Right lobe of liver (tissue), 4 donors: Measurements from ENCODE around the gene CD248.

Source experiments
- CTCF ChIP-seq, 4 donors: fragments of 200-600 bp in 3 of 4; fragments of 450-650 bp in 1 of 4; IDR thresholded peaks; one replicate each; pipeline versions ENCODE4 v1.5.1 to v1.8.0; 2016 to 2022; ENCODE audit warnings: antibody characterized with exemption in 4 of 4, mild to moderate bottlenecking in 2 of 4
- POLR2A ChIP-seq: fragments of 450-650 bp; IDR thresholded peaks from one replicate; pipeline ENCODE4 v1.6.1; 2017; ENCODE audit warnings: antibody characterized with exemption, mild to moderate bottlenecking
- donor health status: DM: no; HTN: no; CAD: no.
- donor health status: DM: no; HTN: no; CAD: no.
- donor health status: DM: no; HTN: yes; CAD: no.

GRCh38 chr11:66339162-66339675 lies 22.4 kb upstream of the CD248 start:
- TF ChIP-seq CTCF (IDR thresholded peaks at IDR 0.05) (no peak), POLR2A (no peak)
